GM12874 (cell line): ENCODE results near the gene TTC16.

Experiments
- TF ChIP-seq, protein P1 (sequence below): IDR thresholded peaks from 2 replicates; pipeline ENCODE4 v1.5.1; 2011; ENCODE audit warnings: low read depth, mild to moderate bottlenecking, control low read depth, low read length, moderate library complexity; ENCODE audit not compliant: insufficient read depth

TTC16 gene

DNA sequence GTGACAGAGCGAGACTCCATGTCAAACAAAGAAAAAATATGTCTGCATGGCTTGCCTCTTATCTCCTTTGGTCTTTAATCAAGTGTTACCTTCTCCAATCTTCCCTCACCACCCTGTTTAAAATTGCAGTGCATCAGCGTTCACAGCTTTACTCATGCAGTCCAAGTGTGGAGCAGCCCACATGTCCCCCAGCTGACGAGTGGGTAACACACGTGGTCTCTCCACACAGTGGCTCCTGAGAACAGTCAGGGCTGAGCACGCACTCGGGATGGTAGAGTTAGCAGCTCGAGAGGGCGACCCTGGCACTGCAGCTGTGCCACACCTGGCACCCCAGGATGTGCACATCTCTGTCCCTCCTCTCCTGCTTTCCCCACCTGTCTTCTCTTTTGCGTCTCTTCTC is 35.0 kb upstream of the TTC16 start:
- TF ChIP-seq, protein P1, sequence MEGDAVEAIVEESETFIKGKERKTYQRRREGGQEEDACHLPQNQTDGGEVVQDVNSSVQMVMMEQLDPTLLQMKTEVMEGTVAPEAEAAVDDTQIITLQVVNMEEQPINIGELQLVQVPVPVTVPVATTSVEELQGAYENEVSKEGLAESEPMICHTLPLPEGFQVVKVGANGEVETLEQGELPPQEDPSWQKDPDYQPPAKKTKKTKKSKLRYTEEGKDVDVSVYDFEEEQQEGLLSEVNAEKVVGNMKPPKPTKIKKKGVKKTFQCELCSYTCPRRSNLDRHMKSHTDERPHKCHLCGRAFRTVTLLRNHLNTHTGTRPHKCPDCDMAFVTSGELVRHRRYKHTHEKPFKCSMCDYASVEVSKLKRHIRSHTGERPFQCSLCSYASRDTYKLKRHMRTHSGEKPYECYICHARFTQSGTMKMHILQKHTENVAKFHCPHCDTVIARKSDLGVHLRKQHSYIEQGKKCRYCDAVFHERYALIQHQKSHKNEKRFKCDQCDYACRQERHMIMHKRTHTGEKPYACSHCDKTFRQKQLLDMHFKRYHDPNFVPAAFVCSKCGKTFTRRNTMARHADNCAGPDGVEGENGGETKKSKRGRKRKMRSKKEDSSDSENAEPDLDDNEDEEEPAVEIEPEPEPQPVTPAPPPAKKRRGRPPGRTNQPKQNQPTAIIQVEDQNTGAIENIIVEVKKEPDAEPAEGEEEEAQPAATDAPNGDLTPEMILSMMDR, result no peak

DNA sequence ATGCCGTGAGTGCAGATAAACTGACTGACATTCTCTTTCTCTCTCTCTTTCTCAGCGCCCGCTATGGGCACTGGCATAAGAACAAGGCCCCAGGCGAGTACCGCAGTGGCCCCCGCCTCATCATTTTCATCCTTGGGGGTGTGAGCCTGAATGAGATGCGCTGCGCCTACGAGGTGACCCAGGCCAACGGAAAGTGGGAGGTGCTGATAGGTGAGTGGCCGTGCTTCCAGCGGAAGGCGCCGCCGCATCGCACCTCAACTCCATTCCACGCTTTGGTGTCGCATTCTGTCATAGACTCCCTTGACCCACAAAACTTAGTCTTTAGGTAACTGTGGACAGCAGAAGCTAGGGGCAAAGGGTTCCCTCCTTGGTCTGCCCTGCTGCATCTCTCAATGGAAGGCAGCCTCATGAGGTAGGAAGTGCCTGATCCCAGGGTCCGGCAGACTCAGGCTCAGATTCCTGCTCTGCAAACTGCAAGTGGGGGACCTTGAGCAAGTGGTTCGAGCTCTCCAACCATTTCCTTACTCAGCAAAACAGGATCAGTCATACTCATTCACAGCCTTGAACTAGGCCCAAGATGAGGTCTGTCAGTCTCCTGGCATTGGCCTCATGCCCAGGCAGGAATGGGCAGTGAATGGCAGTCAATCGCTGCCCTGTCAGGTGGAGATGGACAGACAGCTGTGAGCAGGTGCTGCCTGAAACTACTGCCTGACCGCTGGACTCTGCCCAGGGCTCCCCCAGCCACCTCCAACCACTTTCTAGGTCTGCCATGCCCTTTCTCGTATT is 33.3 kb upstream of the TTC16 start:
- TF ChIP-seq, protein P1, result no peak

DNA sequence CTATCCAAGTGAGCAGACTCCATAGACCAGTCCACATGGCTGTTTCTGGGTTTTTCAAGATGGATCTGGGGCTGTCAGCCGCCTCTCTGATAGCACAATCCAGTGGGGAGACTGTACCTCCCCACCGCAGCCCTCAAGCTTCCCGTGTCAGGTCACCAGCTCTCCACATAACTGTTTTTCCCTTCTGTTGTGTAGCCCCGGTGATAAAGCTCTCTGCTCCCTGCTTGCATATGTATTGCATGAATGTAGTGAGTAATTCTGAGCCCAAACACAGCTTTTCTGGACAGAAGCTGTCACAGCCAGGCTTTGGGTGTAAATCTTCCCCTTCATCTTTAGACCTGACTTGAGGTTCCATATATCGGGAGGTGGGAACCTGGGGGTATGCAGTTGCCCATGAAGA is 32.2 kb upstream of the TTC16 start:
- TF ChIP-seq, protein P1, result no peak

DNA sequence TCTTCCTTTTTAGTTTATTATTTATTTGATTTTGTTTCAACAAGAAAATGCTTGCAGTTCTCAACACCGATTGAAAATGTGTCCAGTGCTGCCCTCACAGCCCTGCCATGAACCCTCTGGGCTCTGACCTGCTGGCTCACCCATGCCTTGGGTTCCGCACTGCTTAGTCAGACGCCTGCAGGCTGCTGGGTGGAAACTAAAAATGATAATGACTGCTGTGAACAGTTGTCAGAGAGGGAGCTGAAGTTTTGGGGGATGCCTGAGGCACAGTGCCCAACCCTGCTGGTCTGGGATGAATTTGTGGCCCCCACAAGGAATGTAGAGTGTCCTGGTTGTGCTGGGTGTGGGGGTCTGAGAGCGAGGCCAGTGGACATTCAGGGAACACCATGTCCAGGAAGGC is 31.3 kb upstream of the TTC16 start:
- TF ChIP-seq, protein P1, result no peak

DNA sequence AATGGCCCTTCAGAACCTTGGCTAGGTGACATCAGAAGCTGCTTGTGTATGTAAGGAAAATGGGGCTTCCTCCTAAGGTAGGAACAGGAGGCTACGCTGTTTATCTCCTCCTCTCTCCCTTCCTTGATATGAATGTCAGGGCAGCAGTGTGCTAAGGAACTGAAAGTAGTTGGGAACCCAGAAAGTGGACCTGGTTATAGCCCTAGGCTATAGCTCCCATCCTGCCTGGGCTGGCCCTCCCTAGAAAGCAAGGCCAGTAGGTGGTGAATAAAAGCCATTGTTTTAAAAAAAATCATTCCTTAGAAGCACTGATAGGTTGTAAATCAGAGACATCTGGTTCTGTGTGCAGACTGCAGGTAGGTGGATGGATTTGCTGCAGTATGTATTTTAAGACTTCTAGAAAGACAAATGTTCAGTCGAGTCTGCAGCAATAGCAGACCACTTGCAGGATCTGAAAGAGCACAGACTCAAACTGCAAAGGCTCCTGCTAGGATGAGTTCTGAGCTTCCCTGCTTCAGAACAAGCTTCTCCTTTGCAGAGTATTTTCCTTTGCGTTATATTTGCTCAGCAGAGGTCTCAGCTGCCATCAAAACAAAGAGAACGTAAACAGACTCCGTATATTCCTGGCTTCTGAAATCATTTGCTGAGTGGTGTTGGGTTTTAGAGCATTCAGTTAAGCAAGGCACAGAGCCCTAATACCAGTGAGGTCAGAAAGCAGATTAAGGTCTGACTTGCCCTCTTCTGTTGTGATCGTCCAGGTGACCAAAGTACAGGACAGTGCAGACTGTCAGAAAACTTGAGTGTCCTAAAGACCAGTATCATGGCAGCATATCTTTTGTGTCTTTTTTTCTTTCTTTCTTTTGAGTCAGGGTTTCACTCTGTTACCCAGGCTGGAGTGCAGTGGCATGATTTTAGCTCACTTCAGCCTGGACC is 29.2 kb upstream of the TTC16 start:
- TF ChIP-seq, protein P1, result no peak

DNA sequence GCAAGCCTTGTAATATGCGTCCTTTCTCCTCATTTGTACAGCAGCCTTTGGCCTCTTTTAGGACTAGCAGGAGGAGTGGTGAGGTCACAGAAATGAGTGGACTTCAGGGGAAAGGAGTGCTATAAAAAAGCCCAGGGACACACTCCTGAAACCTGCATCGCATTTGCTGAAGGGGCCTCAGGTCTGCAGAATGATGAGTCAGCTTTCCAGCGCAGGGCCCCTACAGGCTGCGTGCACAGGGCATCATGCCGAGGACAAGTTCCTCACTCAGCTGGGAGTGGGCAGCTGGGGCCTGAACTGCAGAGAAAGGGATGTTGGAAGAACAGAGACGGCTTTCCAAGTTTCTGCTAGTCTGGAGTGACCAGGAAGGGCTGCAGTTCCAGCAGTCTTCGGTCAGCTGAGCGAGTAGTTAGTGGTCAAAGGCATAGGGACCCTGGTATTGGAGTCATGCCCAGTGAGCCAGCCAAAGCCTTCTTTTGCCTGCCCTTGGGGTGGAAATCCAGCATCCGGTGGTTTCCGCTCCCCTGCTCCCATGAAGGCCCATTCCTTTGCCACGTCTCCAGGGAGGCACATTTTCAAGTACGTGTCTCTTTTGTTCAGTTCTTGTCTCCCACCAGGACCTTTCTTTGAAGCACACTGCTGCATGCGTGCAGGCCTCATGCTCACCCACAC is 26.4 kb upstream of the TTC16 start:
- TF ChIP-seq, protein P1, result no peak

DNA sequence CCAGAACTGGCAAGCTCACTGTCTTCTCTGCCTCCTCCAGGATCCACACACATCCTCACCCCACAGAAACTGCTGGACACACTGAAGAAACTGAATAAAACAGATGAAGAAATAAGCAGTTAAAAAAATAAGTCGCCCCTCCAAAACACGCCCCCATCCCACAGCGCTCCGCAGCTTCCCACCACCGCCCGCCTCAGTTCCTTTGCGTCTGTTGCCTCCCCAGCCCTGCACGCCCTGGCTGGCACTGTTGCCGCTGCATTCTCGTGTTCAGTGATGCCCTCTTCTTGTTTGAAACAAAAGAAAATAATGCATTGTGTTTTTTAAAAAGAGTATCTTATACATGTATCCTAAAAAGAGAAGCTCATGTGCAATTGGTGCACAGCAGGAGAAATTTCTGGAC is 25.1 kb upstream of the TTC16 start:
- TF ChIP-seq, protein P1, result no peak
